GM18502 (cell line): ENCODE data around the gene RITA1.
"Not testable (repeated sequence)": the region's sequence is repeated elsewhere in the genome, so short reads cannot be mapped to it uniquely, and the experiment has no call there.

ENCODE experiments used
- ATAC-seq: cut with Tn5 transposase; IDR thresholded peaks from one replicate; pipeline ENCODE4 v1.9.1; 2021; ENCODE audit warnings: mild to moderate bottlenecking; ENCODE audit not compliant: unreplicated experiment, poor library complexity

The RITA1 gene, protein sequence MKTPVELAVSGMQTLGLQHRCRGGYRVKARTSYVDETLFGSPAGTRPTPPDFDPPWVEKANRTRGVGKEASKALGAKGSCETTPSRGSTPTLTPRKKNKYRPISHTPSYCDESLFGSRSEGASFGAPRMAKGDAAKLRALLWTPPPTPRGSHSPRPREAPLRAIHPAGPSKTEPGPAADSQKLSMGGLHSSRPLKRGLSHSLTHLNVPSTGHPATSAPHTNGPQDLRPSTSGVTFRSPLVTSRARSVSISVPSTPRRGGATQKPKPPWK

DNA sequence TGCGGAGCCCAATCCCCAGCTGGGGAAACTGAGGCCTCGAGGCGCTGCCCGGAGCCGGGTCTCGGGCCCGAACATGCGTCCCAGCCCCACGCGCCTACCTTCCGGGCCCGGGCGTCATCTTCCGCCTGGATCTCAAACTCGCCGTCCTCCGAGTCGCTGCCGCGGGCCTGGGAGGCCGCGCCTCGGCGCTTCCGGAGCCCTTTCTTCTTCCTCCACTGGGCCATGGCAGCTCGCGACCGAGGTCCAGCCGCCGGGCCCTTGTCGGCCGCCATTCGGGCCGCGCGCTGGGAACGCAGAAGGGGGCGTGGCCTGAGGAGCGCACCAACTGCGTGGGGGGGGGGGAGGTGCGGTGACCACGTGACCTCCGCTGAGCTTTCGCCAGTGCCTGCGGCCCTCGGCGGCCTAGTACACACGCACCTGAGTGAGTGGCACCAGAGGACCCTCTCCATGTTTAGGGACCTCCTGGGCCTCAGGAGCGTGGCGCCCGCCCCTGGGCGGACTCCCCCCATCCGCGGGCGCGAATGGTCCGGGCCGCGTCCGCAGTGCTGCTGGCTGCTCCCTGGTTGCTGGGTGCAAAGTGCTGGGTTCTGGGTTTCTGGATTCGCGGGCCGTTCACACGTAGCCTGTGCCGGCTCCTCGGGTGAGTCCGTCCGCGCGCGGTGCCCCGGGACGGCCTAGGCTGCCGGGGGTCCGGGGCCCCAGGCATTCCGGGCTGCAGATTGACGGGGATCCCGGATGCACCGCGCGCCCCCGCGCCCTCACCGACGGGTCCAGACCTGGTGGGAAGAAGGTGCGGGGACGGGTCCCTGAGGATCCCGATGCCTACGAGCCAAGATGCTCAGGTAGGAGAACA is at the start of gene RITA1, which contains the start of gene DDX54:
TSS of gene RITA1 (plus strand) at position 542 of the 853 bp plus-strand sequence. CDS start 1,026 bp downstream, outside the sequence.
TSS of gene DDX54 (minus strand) at position 299 of the 853 bp plus-strand sequence. CDS start at position 272, 27 bp downstream.
- peak; percentile 47 for ATAC-seq

DNA sequence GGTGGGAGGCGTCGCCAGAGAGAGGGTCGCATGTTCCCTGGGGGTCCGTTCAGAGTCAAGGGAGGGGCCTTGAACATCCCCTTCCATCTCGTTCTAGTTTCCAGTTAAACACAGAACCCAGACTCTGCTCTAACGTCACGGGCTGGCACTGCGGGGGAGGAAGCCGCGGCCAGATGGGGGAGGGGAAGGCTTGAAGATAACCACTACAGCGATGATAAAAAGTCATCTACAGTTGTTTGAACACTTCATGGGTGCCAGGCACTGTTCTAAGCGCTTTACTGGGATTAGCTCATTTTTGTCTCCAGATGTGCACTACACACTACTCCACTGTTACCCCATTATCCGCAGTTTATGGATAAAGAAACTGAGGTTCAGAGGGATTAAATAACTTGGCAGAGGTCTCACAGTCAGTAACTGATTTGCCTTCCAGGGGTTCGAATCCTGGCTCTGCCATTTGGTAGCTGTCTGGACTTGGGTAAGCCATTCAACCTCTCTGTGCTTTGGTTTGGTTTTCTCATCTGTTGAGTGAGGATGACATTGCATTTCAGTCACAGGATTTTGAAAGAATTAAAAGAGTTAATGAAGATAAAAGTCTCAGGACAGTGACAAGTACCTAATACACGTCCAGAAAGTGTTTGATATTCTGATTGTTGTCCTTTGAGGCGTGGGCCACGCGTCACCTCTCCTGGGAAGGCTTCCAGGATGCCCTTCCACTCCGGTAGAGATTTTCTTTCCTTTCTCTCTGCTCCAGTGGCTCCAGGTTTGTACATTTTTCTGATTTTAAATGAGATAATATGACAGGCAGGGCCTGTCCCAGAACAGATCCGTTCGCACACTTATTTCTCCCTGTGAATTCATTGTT is 49.2 kb upstream of the RITA1 start:
- ATAC-seq = no peak

DNA sequence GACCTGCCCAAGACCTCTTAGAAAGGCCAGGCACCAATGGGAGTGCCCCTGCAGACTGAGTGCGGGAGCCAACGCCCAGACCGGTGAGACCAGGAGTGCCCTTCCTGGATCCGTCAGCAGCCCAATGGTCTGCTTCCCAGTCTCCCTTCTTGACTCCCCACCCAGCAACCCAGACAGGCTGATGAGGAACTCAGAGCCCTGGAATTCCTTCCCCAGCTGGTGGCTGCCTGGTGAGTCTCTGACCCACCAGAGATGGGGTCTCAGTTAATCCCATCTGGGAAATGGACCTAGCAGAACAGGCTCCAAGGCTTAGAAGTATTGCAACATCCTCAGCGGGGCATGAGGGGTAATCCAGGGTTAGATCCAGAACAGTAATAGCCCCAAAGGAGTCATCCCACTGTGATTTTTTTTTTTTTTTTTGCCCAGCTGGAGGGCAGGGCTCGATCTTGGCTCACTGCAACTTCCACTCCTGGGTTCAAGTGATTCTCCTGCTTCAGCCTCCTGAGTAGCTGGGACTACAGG is 48.5 kb upstream of the RITA1 start:
- ATAC-seq = no peak

DNA sequence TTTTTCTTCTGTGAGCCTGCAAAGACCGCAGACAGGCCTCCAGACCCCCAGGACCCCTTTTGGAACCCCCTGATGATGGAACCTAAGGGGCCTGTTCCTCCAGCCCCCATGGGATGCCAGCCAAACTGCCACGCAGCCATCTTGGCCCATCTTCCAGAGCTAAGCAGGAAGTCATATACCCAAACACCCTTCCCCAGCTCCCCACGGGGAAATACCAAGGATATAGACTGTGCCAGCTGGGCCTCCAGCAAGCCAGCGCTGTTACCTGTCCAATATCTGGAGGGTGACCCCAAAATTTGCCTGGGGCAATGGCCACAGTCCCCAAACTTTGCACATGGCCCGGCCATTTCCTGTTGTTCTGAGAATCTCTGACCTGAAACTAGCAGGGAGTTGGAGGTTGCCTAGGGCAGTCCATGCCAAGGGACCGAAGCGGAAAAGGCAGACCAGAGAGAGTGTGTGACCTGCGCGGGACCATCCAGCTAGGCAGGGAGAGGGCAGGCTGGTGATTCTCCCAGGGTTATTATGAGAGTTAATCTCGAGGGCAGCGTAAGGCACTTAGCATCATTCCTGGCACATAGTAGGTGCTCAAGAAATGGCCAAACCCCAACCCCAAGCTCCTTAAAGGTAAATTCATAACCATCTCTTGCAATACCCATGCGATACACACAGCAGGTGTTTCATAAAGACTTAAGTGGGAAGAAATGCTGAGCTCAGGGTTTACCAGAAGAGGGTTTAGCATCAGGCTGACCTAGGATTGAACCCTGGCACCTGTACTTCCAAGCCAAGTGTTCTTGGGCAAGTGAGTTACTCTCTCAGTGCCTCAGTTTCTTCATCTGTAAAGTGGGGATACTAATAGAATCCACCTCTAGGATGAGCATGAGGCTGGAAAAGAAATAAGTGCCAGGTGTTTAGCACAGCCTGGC is 47.4 kb upstream of the RITA1 start:
- ATAC-seq = no peak

DNA sequence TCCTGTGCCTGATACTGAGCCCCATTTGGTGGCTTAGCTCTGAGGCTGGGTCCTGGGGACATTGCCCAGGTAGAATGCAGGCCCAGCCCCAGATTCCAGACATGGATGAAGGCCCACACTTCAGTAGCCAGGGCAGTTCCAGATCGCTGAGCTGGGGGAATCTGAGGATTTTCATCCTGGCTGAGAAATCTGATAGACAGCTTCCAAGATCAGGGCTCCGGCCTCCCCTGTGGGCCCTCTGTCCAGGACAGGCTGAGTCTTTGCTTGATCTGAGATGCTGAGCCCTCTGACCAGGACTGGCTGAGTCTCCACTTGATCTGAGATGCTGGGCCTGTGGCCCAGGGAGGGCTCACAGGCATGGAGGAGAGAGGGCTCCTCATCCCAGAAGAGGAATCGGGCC is 46.7 kb upstream of the RITA1 start:
- no peak for ATAC-seq

DNA sequence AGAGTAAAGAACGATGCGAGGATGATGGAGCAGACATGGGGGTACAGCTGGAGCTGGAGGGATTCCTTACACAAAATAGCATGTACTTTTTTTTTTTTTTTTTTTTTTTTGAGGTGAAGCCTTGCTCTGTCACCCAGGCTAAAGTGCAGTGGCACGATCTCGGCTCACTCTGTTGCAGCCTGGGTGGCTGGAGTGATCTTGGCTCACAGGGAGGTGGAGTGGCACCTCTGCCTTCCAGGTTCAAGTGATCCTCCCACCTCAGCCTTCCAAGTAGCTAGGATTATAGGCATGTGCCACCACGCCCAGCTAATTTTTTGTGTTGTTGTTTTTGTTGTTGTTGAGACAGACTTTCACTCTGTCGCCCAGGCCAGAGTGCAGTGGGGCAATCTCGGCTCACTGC is 44.8 kb upstream of the RITA1 start:
- ATAC-seq = no peak

DNA sequence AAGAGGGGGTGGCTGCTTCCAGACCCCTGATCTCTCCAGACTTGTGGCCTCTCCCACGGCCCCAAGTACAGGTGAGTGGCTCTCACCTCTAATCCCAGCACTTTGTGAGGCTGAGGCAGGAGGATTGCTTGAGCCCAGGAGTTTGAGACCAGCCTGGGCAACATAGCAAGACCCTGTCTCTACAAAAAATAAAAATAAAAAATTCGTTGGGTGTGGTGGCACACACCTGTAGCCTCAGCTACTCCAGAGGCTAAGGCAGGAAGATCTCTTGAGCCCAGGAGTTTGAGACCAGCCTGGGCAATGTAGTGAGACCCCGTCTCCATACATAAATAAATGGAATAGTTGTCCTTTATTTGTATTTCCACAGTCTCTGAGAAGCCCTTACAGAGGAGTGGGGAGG is 43.8 kb upstream of the RITA1 start:
- ATAC-seq = not testable (repeated sequence)

DNA sequence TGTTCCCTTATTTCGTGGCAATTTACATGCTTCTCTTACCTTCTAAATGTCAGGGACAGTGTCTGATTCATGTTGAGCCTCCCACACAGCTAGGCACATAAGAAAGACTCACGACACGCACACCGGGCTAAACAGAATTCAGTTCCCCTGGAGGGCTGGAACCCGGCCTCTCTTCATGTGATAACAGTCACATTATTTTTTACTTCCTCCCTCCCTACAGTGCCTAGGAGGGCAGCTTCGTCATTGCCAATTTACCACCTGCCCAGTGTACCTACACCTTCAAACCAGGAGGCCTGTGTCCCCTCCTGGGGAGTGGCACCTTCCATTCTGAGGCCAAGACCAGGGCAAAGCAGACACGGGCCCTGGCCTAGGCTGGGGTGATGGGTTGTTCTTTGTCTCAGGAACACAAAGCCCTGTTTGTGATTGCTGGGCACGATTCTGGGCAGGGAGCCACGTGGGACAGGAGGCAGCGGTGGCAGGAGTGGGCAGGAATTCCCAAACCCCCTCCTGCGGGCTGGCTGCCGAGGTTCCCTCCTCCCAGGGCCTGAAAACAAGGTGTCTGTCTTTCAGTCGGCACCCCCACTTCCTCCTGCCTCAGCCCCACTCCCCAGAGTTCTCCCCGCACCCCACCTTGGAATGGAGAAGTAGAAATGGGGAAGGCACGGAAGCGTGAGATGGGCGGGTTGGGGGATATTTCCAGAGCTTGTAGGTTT is 43.2 kb upstream of the RITA1 start:
- no peak for ATAC-seq

DNA sequence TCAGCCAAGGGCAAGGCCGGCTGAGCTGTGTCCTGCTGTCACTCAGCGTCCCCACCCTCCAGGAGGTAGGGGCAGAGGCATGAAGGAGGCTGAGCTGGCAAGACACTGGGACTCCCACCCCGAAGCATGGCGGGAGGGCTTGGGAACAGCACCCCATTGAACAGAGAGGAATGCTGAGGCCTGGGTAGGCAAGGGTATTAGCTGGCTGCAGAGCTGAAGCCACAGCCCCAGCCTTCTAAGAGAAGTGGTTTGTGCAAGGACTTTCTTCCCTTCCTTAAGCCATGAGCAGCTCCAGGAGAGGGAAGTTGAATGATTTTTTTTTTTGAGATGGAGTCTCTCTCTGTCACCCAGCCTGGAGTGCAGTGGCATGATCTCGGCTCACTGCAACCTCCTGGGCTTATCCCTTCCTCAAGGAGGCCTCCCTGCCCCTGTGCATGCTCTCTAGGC is 42.6 kb upstream of the RITA1 start:
- ATAC-seq = no peak

DNA sequence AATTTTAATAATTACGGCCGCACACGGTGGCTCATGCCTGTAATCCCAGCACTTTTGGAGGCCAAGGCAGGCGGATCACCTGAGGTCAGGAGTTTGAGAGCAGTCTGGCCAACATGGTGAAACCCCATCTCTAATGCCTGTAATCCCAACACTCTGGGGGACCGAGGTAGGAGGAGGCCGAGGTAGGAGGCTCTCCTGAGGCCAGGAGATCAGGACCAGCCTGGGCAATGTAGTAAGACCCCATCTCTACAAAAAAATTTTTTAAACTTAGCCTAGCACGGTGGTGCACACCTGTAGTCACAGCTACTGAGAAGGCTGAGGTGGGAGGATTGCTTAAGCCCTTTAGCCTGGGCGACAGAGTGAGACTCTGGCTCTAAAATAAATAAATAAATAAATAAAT is 41.6 kb upstream of the RITA1 start:
- no peak for ATAC-seq

DNA sequence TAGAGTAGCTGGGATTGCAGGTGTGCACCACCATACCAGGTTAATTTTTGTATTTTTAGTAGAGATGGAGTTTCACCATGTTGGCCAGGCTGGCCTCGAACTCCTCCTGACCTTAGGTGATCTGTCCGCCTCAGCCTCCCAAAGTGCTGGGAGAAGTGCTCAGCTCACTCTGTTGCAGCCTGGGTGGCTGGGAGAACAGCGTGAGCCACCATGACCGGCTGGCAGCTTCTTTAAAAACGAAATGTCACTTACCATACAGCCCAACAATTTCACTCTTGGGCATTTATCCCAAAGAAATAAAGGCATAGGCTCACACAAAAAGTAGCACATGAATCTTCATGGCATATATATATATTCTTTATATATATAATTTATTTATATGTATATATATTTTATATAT is 40.7 kb upstream of the RITA1 start:
- no peak for ATAC-seq

DNA sequence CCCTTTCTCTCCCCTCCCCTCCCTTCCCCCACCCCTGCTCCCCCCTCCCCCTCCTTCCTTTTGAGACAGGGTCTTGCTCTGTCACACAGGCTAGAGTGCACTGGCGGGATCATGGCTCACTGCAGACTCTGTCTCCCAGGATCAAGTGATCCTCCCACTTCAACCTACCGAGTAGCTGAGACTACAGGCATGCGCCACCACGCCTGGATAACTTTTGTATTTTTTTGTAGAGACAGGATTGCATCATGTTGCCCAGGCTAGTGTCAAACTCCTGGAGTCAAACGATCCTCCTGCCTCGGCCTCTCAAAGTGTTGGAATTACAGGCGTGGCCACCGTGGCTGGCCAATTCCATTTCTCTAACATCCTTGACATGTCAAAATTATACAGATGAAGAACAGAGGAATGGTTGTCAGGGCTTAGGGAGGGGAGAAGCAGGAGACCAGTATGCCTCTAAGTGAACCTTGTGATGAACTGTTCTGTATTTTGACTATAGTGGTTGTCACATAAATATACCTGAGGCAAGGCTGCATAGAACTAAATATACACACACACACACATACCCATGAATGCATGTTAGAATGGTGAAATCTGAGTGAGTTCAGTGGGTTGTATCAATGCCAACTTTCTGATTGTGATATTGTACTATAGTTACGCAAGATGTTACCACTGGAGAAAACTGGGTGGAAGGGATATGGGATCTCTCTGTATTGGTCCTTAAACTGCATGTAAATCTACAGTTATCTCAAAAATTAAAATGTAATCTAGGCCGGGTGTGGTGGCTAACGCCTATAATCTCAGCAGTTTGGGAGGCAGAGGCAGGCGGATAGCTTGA is 39.6 kb upstream of the RITA1 start:
- ATAC-seq = no peak

DNA sequence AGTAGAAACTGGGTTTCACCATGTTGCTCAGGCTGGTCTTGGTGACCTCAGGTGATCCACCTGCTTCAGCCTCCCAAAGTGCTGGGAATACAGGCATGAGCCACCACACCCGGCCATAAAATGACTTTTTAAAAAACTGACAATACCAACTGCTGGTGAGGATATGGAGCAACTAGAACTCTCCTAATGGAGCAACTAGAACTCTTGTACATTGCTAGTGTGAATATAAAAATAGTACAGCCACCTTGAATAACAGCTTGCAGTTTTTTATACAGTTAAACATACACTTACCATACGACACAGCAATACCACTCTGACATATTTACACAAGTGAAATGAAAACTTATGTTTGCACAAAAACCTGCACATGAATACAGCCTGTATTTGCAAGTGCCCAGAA is 38.5 kb upstream of the RITA1 start:
- no peak for ATAC-seq

DNA sequence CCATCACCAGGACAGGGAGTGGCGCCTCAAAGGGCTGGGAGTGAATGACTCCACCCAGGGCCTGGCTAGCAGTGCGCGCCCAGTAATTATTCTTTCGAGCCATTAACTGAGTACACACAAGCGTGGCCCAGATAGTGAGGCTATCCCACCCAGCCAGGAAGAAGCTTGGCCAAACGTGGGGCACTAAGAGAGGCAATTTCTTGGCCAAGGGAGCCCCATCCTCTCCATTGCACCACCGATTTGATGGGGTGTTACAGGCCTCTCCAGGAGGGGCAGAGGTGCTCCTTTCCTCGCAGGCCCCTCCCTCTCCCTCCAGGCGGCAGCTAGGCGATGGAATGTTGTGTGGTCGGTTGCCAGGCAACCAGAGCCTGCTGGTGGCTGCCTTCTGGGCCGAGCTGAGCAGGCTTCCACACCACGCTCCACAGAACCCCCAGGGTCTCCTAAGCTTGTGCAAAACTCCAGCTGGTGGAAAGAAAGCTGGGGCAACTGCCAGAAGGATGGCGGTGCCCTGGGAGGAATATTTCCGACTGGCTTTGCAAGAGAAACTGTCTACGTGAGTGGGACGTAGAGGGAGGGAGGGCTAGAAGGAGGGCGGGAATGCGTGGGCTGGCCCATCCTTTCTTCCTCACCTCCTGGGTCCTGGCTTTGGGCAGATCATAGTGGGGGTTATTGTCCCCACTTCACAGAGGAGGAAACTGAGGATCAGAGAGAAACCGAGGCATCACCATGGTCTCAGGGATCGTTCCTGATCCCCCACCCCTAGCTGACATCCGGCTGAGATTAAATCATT is 36.0 kb upstream of the RITA1 start, which contains the start of gene CFAP73:
TSS of gene CFAP73 (plus strand) at position 364 of the 790 bp plus-strand sequence. CDS start at position 498, 134 bp downstream.
- ATAC-seq = no peak

DNA sequence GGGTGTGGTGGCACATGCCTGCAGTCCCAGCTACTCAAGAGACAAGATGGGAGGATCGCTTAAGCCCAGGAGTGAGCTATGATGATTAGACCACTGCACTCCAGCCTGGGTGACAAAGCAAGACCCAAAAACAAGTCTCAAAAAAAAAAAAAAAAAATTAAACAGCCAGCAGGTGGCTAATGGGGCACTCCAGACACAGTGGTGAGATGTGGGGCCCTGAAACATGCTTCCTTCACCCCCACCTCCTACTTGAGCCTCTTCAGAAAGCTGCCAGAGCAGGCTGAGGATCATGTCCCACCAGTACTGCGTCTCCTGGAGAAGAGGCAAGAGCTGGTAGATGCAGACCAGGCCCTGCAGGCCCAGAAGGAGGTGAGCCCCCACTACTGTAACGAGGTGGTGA is 33.9 kb upstream of the RITA1 start:
- no peak for ATAC-seq

DNA sequence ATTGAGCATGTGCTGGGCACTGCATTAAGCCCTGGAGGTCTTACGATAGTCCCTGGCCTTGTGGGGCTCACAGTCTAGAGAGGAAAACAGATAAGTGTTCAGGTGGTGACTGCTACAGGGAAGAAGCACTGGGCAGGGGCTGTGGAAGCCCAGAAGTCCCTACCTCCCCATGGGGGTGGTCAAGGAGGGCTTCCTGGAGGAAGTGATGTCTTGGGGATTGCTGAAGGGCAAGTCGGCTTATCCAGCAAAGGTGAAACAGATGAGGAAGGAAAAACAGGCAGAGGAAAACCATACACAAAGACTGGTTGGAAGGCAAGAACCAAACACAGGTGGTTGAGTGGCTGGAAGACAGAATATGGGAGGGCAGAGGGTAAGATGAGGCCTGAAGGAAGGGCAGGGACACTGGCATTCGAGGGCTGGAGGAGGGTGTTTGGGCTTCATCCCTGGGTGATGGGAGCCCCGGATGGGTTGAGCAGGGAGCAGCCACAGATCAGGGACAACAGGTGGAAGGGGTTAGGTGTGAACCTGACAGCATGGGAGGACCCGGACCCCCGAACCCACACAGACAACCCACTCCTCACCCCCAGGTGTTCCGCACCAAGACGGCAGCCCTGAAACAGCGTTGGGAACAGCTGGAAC is 33.2 kb upstream of the RITA1 start:
- no peak for ATAC-seq
